Measurements from ENCODE around the gene EIF2S3B. TPM values are rescaled to one million over a fixed set of nuclear protein-coding genes. Genes with fewer than 3 reads are reported as not detected.
"Not testable (repeated sequence)": the region's sequence is repeated elsewhere in the genome, so short reads cannot be mapped to it uniquely, and the experiment has no call there.

The EIF2S3B gene
- total RNA-seq, 1 experiment from 2014 or later = 0.55 TPM

GRCh38 chr12:10457760-10458159, 47.9 kb upstream of the EIF2S3B start (continued):
- TF ChIP-seq SP1 (CRISPR knock-in tag; conservative IDR thresholded peaks at IDR 0.05) (no peak), EMX1 (CRISPR knock-in tag; IDR thresholded peaks at IDR 0.05) (no peak), ESRRA (CRISPR knock-in tag; IDR thresholded peaks at IDR 0.05; ENCODE audit: borderline replicate concordance) (no peak)

GRCh38 chr12:10466311-10466710, 39.4 kb upstream of the EIF2S3B start:
- POLR2A ChIA-PET = no interaction called here
- H3K27me3 Mint-ChIP-seq (ENCODE audit: low read depth) = no peaks in the 10 kb centered on the region
- H3K4me1 Mint-ChIP-seq = no peaks in the 10 kb centered on the region
- H3K9me3 Mint-ChIP-seq = peaks cover 16% of the 10 kb centered on the region
- CTCF ChIA-PET = no interaction called here
- no peak for DNase-seq (ENCODE audit: low spot score)
- H3K27ac Mint-ChIP-seq = no peak overlapping the region
- H3K4me3 Mint-ChIP-seq = no peak overlapping the region
- ATAC-seq = no peak
- H3K36me3 Mint-ChIP-seq = peaks cover 4% of the 10 kb centered on the region; the same call in 1 of the 2 replicates
- no peak for TF ChIP-seq ERG (CRISPR knock-in tag; IDR thresholded peaks at IDR 0.05)
- no peak for TF ChIP-seq PRDM15 (CRISPR knock-in tag; IDR thresholded peaks at IDR 0.05)
- no peak for TF ChIP-seq NR1H2 (CRISPR knock-in tag; IDR thresholded peaks at IDR 0.05)

GRCh38 chr12:10469701-10470100, 36.0 kb upstream of the EIF2S3B start:
- POLR2A ChIA-PET = no interaction called here
- H3K4me1 Mint-ChIP-seq = no peaks in the 10 kb centered on the region
- H3K4me3 Mint-ChIP-seq = no peak overlapping the region
- DNase-seq (ENCODE audit: low spot score) = no peak
- no peak overlapping the region for H3K27ac Mint-ChIP-seq
- no peaks in the 10 kb centered on the region for H3K27me3 Mint-ChIP-seq (ENCODE audit: low read depth)
- TF ChIP-seq MXD4 (CRISPR knock-in tag; IDR thresholded peaks at IDR 0.05; ENCODE audit: borderline replicate concordance) (no peak), GABPB1 (CRISPR knock-in tag; IDR thresholded peaks at IDR 0.05) (no peak), NFYB (CRISPR knock-in tag; conservative IDR thresholded peaks at IDR 0.05; ENCODE audit: low read depth) (no peak), CBFB (CRISPR knock-in tag; IDR thresholded peaks at IDR 0.05; ENCODE audit: low read depth) (no peak), CTCF (IDR thresholded peaks at IDR 0.05) (no peak), PRRX2 (CRISPR knock-in tag; IDR thresholded peaks at IDR 0.05) (no peak), TCF7 (CRISPR knock-in tag; IDR thresholded peaks at IDR 0.05; ENCODE audit: low read depth) (no peak), SMAD4 (CRISPR knock-in tag; IDR thresholded peaks at IDR 0.05) (no peak), ATF2 (CRISPR knock-in tag; IDR thresholded peaks at IDR 0.05; ENCODE audit: borderline replicate concordance, low read depth) (no peak), SOX15 (CRISPR knock-in tag; IDR thresholded peaks at IDR 0.05) (no peak)
- TF ChIP-seq, protein P1, sequence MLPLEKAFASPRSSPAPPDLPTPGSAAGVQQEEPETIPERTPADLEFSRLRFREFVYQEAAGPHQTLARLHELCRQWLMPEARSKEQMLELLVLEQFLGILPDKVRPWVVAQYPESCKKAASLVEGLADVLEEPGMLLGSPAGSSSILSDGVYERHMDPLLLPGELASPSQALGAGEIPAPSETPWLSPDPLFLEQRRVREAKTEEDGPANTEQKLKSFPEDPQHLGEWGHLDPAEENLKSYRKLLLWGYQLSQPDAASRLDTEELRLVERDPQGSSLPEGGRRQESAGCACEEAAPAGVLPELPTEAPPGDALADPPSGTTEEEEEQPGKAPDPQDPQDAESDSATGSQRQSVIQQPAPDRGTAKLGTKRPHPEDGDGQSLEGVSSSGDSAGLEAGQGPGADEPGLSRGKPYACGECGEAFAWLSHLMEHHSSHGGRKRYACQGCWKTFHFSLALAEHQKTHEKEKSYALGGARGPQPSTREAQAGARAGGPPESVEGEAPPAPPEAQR (CRISPR knock-in tag; IDR thresholded peaks at IDR 0.05) = no peak
- ATAC-seq = no peak
- peaks cover 21% of the 10 kb centered on the region for H3K9me3 Mint-ChIP-seq
- CTCF ChIA-PET = no interaction called here
- peaks cover 4% of the 10 kb centered on the region; the same call in 1 of the 2 replicates for H3K36me3 Mint-ChIP-seq

- H3K27ac Mint-ChIP-seq; H3K36me3 Mint-ChIP-seq; POLR2A ChIA-PET; DNase-seq (ENCODE audit: low spot score); ATAC-seq; H3K27me3 Mint-ChIP-seq (ENCODE audit: low read depth); CTCF ChIA-PET; H3K4me3 Mint-ChIP-seq; H3K4me1 Mint-ChIP-seq: not testable (repeated sequence)
- peaks cover 29% of the 10 kb centered on the region for H3K9me3 Mint-ChIP-seq
Observed at GRCh38 chr12:10472808-10473207, 32.9 kb upstream of the EIF2S3B start.

- Mint-ChIP-seq H3K36me3 (peaks cover 19% of the 10 kb centered on the region), H3K9me3 (peaks cover 24% of the 10 kb centered on the region)
- POLR2A ChIA-PET; DNase-seq (ENCODE audit: low spot score); H3K27ac Mint-ChIP-seq; ATAC-seq; H3K4me1 Mint-ChIP-seq; H3K4me3 Mint-ChIP-seq; H3K27me3 Mint-ChIP-seq (ENCODE audit: low read depth): not testable (repeated sequence)
- CTCF ChIA-PET = interaction anchor here (0.7 to 1.5 kb wide), 2 partner anchors 24 to 71 kb away, joined by 3 read pairs; no protein-coding TSS in a partner anchor
Observed at GRCh38 chr12:10481901-10482300, 23.8 kb upstream of the EIF2S3B start.

GRCh38 chr12:10487328-10487727, 18.4 kb upstream of the EIF2S3B start:
- H3K4me1 Mint-ChIP-seq; H3K27ac Mint-ChIP-seq; CTCF ChIA-PET; H3K27me3 Mint-ChIP-seq (ENCODE audit: low read depth); H3K4me3 Mint-ChIP-seq; DNase-seq (ENCODE audit: low spot score); ATAC-seq; POLR2A ChIA-PET; H3K36me3 Mint-ChIP-seq: not testable (repeated sequence)
- H3K9me3 Mint-ChIP-seq = peaks cover 11% of the 10 kb centered on the region

Measured in WTC11 (cell line).